ENCODE data around the gene MYBPC3. TPM values are rescaled to one million over a fixed set of nuclear protein-coding genes. Genes with fewer than 3 reads are reported as not detected.

The MYBPC3 gene
- total and polyA plus RNA-seq, 2 donors (not counting 3 experiments of a cell fraction or from before 2014, with no cell fraction given): not detected

GRCh38 chr11:47342854-47343253 is 9.6 kb downstream of the MYBPC3 start:
- H3K27me3 ChIP-seq (ENCODE audit: control insufficient read depth in 2 of 2, insufficient read depth in 2 of 2, low read length in 2 of 2): no peaks in the 10 kb centered on the region
- H3K4me3 ChIP-seq (replicated peaks in 1 of 3; ENCODE audit: insufficient read depth in 1 of 3, low read depth in 1 of 3, low read length in 3 of 3): no peak overlapping the region
- TF ChIP-seq JUN (IDR thresholded peaks at IDR 0.05; ENCODE audit: borderline replicate concordance, insufficient read depth, insufficient read length, low read depth): no peak
- TF ChIP-seq FOS (IDR thresholded peaks at IDR 0.05; ENCODE audit: borderline replicate concordance, insufficient read depth, low read length): no peak
- TF ChIP-seq MAX (IDR thresholded peaks at IDR 0.05; ENCODE audit: insufficient read depth, insufficient read length): no peak
- TF ChIP-seq POLR2A (IDR thresholded peaks at IDR 0.05; ENCODE audit: low read depth, low read length): no peak
- TF ChIP-seq POLR2AphosphoS5 (IDR thresholded peaks at IDR 0.05; ENCODE audit: insufficient read depth, low read depth, low read length): no peak
- TF ChIP-seq MYC (IDR thresholded peaks at IDR 0.05; ENCODE audit: low read depth, low read length): no peak
- no peak for TF ChIP-seq CTCF (IDR thresholded peaks at IDR 0.05; ENCODE audit: extremely low read depth in 1 of 2, insufficient read depth in 1 of 2, low read depth in 1 of 2, low read length in 2 of 2)
- TF ChIP-seq GATA2 (IDR thresholded peaks at IDR 0.05; ENCODE audit: insufficient read depth, insufficient read length, low read depth, low read length): no peak
- no peak for TF ChIP-seq EZH2 (IDR thresholded peaks at IDR 0.05; ENCODE audit: borderline replicate concordance, low read depth, low read length, severe bottlenecking)
- BruUV-seq (replicated peaks): no TSS peak
- ChIA-PET POLR2A (interaction anchor here (0.6 kb wide), 1 partner anchor 30 kb away, joined by 5 read pairs; no protein-coding TSS in a partner anchor), CTCF (interaction anchor here (2.4 kb wide), 1 partner anchor 12 kb away, joined by 9 read pairs; no protein-coding TSS in a partner anchor)
- no peak overlapping the region for H3K4me2 ChIP-seq (ENCODE audit: insufficient read depth, low read length)
- no peak overlapping the region for H3K9ac ChIP-seq (replicated peaks; ENCODE audit: extremely low read depth, insufficient read depth, low read length)
- H3K9me1 ChIP-seq (replicated peaks; ENCODE audit: control insufficient read depth, extremely low read depth, insufficient read depth, low read length): no peaks in the 10 kb centered on the region
- H3K4me1 ChIP-seq (ENCODE audit: control insufficient read depth, extremely low read depth, insufficient read depth, low read length): no peaks in the 10 kb centered on the region
- no peaks in the 10 kb centered on the region for H4K20me1 ChIP-seq (replicated peaks; ENCODE audit: control insufficient read depth, extremely low read depth, insufficient read depth, low read length)
- dilution Hi-C loops (cut with MboI; ENCODE audit: extremely low pct_ligation_motif_present, low sequenced_read_pairs) (no loop called here), intact Hi-C loops (cut with micrococcal nuclease) (no loop called here)
- H3K79me2 ChIP-seq (ENCODE audit: control insufficient read depth, insufficient read depth, low read length): no peaks in the 10 kb centered on the region
- H3K36me3 ChIP-seq (ENCODE audit: control insufficient read depth in 2 of 2, extremely low read depth in 1 of 2, insufficient read depth in 2 of 2, low read length in 2 of 2): no peaks in the 10 kb centered on the region
- FAIRE-seq (no peak), DNase-seq (ENCODE audit: low read depth, low spot score) (no peak)
- no peak overlapping the region for H3K27ac ChIP-seq (ENCODE audit: insufficient read depth, low read depth, low read length)
- no peak overlapping the region for H2AFZ ChIP-seq (ENCODE audit: low read depth, low read length)
- no peaks in the 10 kb centered on the region for H3K9me3 ChIP-seq (replicated peaks; ENCODE audit: control insufficient read depth, insufficient read depth, low read length)

All from endothelial cell of umbilical vein (primary cell).